ENCODE results near the gene TMEM207. TPM values are rescaled to one million over a fixed set of nuclear protein-coding genes. Genes with fewer than 3 reads are reported as not detected.
"Not testable (repeated sequence)": the region's sequence is repeated elsewhere in the genome, so short reads cannot be mapped to it uniquely, and the experiment has no call there.

The TMEM207 gene
- total RNA-seq, 2 experiments from 2014 or later: not detected

GRCh38 chr3:190486533-190486864 lies 36.8 kb upstream of the TMEM207 start:
- ChIA-PET POLR2A (no interaction called here), CTCF (no interaction called here)
- intact Hi-C loops (cut with micrococcal nuclease): no loop called here
- H3K36me3 Mint-ChIP-seq: no peaks in the 10 kb centered on the region
- no peak overlapping the region for H3K27ac Mint-ChIP-seq
- H3K27me3 Mint-ChIP-seq: peaks cover 48% of the 10 kb centered on the region
- H3K9me3 Mint-ChIP-seq: peaks cover 4% of the 10 kb centered on the region
- no peak overlapping the region for H3K4me3 Mint-ChIP-seq
- no peak for DNase-seq
- peaks cover 5% of the 10 kb centered on the region for H3K4me1 Mint-ChIP-seq (ENCODE audit: low read depth)

GRCh38 chr3:190485830-190486532 lies 36.3 kb upstream of the TMEM207 start:
- Mint-ChIP-seq H3K4me1 (ENCODE audit: low read depth) (no peaks in the 10 kb centered on the region), H3K36me3 (no peaks in the 10 kb centered on the region), H3K9me3 (peaks cover 4% of the 10 kb centered on the region), H3K4me3 (no peak overlapping the region), H3K27ac (no peak overlapping the region), H3K27me3 (peaks cover 45% of the 10 kb centered on the region)
- intact Hi-C loops (cut with micrococcal nuclease): no loop called here
- no peak for DNase-seq
- CTCF ChIA-PET: no interaction called here
- POLR2A ChIA-PET: no interaction called here

- no peak overlapping the region for H3K27ac Mint-ChIP-seq
Measured at GRCh38 chr3:190481779-190482178, 32.1 kb upstream of the TMEM207 start.

GRCh38 chr3:190473261-190473660 lies 23.6 kb upstream of the TMEM207 start:
- H3K9me3 Mint-ChIP-seq: peaks cover 16% of the 10 kb centered on the region
- POLR2A ChIA-PET; H3K27ac Mint-ChIP-seq; H3K4me3 Mint-ChIP-seq; intact Hi-C loops (cut with micrococcal nuclease); CTCF ChIA-PET; H3K36me3 Mint-ChIP-seq; H3K4me1 Mint-ChIP-seq (ENCODE audit: low read depth); DNase-seq: not testable (repeated sequence)
- H3K27me3 Mint-ChIP-seq: peaks cover 10% of the 10 kb centered on the region

More at GRCh38 chr3:190481779-190482178, 32.1 kb upstream of the TMEM207 start:
- no peaks in the 10 kb centered on the region for H3K4me1 Mint-ChIP-seq (ENCODE audit: low read depth)
- H3K4me3 Mint-ChIP-seq: no peak overlapping the region
- H3K27me3 Mint-ChIP-seq: peaks cover 14% of the 10 kb centered on the region
- DNase-seq: no peak
- intact Hi-C loops (cut with micrococcal nuclease): no loop called here
- H3K36me3 Mint-ChIP-seq: no peaks in the 10 kb centered on the region
- ChIA-PET CTCF (no interaction called here), POLR2A (no interaction called here)
- H3K9me3 Mint-ChIP-seq: peaks cover 4% of the 10 kb centered on the region

GRCh38 chr3:190467922-190468321 lies 18.2 kb upstream of the TMEM207 start:
- ChIA-PET CTCF (no interaction called here), POLR2A (no interaction called here)
- Mint-ChIP-seq H3K27ac (no peak overlapping the region), H3K4me3 (no peak overlapping the region), H3K9me3 (peaks cover 16% of the 10 kb centered on the region), H3K36me3 (peaks cover 7% of the 10 kb centered on the region), H3K27me3 (peaks cover 24% of the 10 kb centered on the region), H3K4me1 (ENCODE audit: low read depth) (no peaks in the 10 kb centered on the region)
- intact Hi-C loops (cut with micrococcal nuclease): no loop called here
- DNase-seq: no peak

GRCh38 chr3:190458040-190458439 lies 8.3 kb upstream of the TMEM207 start:
- ChIA-PET CTCF (no interaction called here), POLR2A (no interaction called here)
- H3K27me3 Mint-ChIP-seq: peaks cover 5% of the 10 kb centered on the region
- DNase-seq: no peak
- H3K4me3 Mint-ChIP-seq: no peak overlapping the region
- H3K36me3 Mint-ChIP-seq: no peaks in the 10 kb centered on the region
- intact Hi-C loops (cut with micrococcal nuclease): no loop called here
- no peak overlapping the region for H3K27ac Mint-ChIP-seq
- H3K9me3 Mint-ChIP-seq: no peaks in the 10 kb centered on the region
- H3K4me1 Mint-ChIP-seq (ENCODE audit: low read depth): no peaks in the 10 kb centered on the region

GRCh38 chr3:190456770-190457169 lies 7.1 kb upstream of the TMEM207 start:
- DNase-seq: no peak
- H3K27me3 Mint-ChIP-seq: peaks cover 3% of the 10 kb centered on the region
- no peak overlapping the region for H3K4me3 Mint-ChIP-seq
- intact Hi-C loops (cut with micrococcal nuclease): no loop called here
- ChIA-PET CTCF (no interaction called here), POLR2A (no interaction called here)
- H3K36me3 Mint-ChIP-seq: no peaks in the 10 kb centered on the region
- no peaks in the 10 kb centered on the region for H3K9me3 Mint-ChIP-seq
- H3K4me1 Mint-ChIP-seq (ENCODE audit: low read depth): no peaks in the 10 kb centered on the region
- H3K27ac Mint-ChIP-seq: no peak overlapping the region

GRCh38 chr3:190455828-190456227 lies 6.1 kb upstream of the TMEM207 start:
- Mint-ChIP-seq H3K36me3 (no peaks in the 10 kb centered on the region), H3K27ac (no peak overlapping the region), H3K4me1 (ENCODE audit: low read depth) (no peaks in the 10 kb centered on the region), H3K9me3 (no peaks in the 10 kb centered on the region), H3K4me3 (no peak overlapping the region), H3K27me3 (peaks cover 3% of the 10 kb centered on the region)
- DNase-seq: no peak
- ChIA-PET POLR2A (no interaction called here), CTCF (interaction anchor here (0.6 kb wide), 1 partner anchor 43 kb away, joined by 3 read pairs; no protein-coding TSS in a partner anchor)
- intact Hi-C loops (cut with micrococcal nuclease): no loop called here

- POLR2A ChIA-PET: no interaction called here
- Mint-ChIP-seq H3K27ac (no peak overlapping the region), H3K4me3 (no peak overlapping the region), H3K9me3 (no peaks in the 10 kb centered on the region), H3K36me3 (no peaks in the 10 kb centered on the region), H3K4me1 (ENCODE audit: low read depth) (peaks cover 14% of the 10 kb centered on the region), H3K27me3 (no peaks in the 10 kb centered on the region)
- no peak for DNase-seq
- CTCF ChIA-PET: no interaction called here
- intact Hi-C loops (cut with micrococcal nuclease): no loop called here
Measured at GRCh38 chr3:190448256-190448655, 1.4 kb downstream of the TMEM207 start.

- no peak overlapping the region for H3K27ac Mint-ChIP-seq
- H3K36me3 Mint-ChIP-seq: no peaks in the 10 kb centered on the region
- POLR2A ChIA-PET: no interaction called here
- H3K4me3 Mint-ChIP-seq: no peak overlapping the region
- no peaks in the 10 kb centered on the region for H3K27me3 Mint-ChIP-seq
- intact Hi-C loops (cut with micrococcal nuclease): no loop called here
- DNase-seq: no peak
- CTCF ChIA-PET: interaction anchor here (0.9 kb wide), 1 partner anchor 23 kb away, joined by 3 read pairs; no protein-coding TSS in a partner anchor
- H3K9me3 Mint-ChIP-seq: no peaks in the 10 kb centered on the region
- H3K4me1 Mint-ChIP-seq (ENCODE audit: low read depth): peaks cover 14% of the 10 kb centered on the region
Measured at GRCh38 chr3:190446573-190447279, 3.0 kb downstream of the TMEM207 start.

- DNase-seq: no peak
- H3K9me3 Mint-ChIP-seq: no peaks in the 10 kb centered on the region
- no peak overlapping the region for H3K27ac Mint-ChIP-seq
- no peaks in the 10 kb centered on the region for H3K27me3 Mint-ChIP-seq
- POLR2A ChIA-PET: no interaction called here
- H3K36me3 Mint-ChIP-seq: no peaks in the 10 kb centered on the region
- CTCF ChIA-PET: interaction anchor here (0.7 kb wide), 1 partner anchor 8 kb away, joined by 3 read pairs; no protein-coding TSS in a partner anchor
- no peak overlapping the region for H3K4me3 Mint-ChIP-seq
- H3K4me1 Mint-ChIP-seq (ENCODE audit: low read depth): peaks cover 14% of the 10 kb centered on the region
- intact Hi-C loops (cut with micrococcal nuclease): no loop called here
Measured at GRCh38 chr3:190444576-190445145, 5.0 kb downstream of the TMEM207 start.

GRCh38 chr3:190444006-190444405 lies 5.7 kb downstream of the TMEM207 start:
- ChIA-PET POLR2A (no interaction called here), CTCF (no interaction called here)
- H3K27me3 Mint-ChIP-seq: no peaks in the 10 kb centered on the region
- H3K36me3 Mint-ChIP-seq: no peaks in the 10 kb centered on the region
- H3K27ac Mint-ChIP-seq: no peak overlapping the region
- DNase-seq: no peak
- no peaks in the 10 kb centered on the region for H3K9me3 Mint-ChIP-seq
- no peak overlapping the region for H3K4me3 Mint-ChIP-seq
- intact Hi-C loops (cut with micrococcal nuclease): no loop called here
- peaks cover 14% of the 10 kb centered on the region for H3K4me1 Mint-ChIP-seq (ENCODE audit: low read depth)

GRCh38 chr3:190443257-190443656 lies 6.4 kb downstream of the TMEM207 start:
- Mint-ChIP-seq H3K9me3 (no peaks in the 10 kb centered on the region), H3K27ac (no peak overlapping the region), H3K4me3 (no peak overlapping the region), H3K27me3 (no peaks in the 10 kb centered on the region), H3K36me3 (no peaks in the 10 kb centered on the region), H3K4me1 (ENCODE audit: low read depth) (peaks cover 14% of the 10 kb centered on the region)
- intact Hi-C loops (cut with micrococcal nuclease): no loop called here
- CTCF ChIA-PET: interaction anchor here (0.7 kb wide), 1 partner anchor 176 kb away, joined by 3 read pairs; no protein-coding TSS in a partner anchor
- POLR2A ChIA-PET: no interaction called here
- no peak for DNase-seq
